Articular chondrocyte of knee joint (primary cell): ENCODE results near the gene NTF4. TPM values are rescaled to one million over a fixed set of nuclear protein-coding genes. Genes with fewer than 3 reads are reported as not detected.

Experiments
- small RNA-seq: library from RNA; depleted of rRNA; stranded (forward); fragments of <200 nt; gene quantifications from one replicate; pipeline ENCODE3, GENCODE V24; 2012
- total RNA-seq: library from RNA; depleted of rRNA; stranded (reverse); fragments of >200 nt; gene quantifications from 2 replicates; pipeline ENCODE4 v1.2.3, GENCODE V29; 2012

Gene NTF4, protein sequence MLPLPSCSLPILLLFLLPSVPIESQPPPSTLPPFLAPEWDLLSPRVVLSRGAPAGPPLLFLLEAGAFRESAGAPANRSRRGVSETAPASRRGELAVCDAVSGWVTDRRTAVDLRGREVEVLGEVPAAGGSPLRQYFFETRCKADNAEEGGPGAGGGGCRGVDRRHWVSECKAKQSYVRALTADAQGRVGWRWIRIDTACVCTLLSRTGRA
- total RNA-seq = not detected in 2 replicates

DNA sequence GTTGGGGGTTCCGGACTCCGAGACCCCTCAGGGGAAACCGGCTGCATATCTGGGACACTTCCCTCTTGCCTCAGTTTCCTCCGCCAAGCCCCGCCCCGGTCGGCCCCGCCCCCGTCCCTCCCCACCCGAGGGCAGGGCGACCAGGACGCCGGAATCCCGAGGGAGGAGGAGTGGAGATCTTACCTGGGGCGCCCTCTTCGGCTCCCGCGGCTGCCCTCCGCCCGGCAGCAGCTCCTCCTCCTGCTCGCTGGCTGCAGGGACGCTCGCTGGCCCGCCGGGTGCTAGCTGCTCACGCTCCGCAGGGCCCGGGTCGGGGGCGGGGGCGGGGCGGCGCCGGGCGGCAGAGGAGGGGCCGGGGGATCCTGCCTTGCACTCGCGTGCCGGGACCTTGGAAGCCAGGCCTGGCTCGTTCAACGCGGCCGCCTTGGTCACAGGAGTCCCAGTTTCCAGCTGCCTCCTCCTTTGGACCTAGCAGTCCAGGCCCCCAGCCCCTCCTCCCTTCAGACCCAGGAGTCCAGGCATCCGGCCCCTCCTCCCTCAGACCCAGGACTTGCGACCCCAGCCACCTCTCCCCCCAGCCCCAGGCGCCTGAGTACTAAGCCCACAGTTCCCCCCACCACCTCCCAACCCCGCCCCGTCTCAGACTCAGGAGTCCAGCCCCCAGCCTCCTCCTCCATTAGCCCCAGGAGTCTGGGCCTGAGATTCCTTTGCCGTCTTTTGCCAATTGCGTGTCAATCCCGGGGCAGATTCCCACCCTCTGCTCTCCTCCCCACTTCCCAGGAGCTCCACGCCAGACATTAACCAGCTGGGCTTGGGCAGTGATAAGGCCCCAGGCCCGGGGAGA lies at the start of gene NTF4:
NTF4 (minus strand) TSS at position 51 of the 844 bp plus-strand sequence. CDS start 2,821 bp downstream, outside the sequence.

DNA sequence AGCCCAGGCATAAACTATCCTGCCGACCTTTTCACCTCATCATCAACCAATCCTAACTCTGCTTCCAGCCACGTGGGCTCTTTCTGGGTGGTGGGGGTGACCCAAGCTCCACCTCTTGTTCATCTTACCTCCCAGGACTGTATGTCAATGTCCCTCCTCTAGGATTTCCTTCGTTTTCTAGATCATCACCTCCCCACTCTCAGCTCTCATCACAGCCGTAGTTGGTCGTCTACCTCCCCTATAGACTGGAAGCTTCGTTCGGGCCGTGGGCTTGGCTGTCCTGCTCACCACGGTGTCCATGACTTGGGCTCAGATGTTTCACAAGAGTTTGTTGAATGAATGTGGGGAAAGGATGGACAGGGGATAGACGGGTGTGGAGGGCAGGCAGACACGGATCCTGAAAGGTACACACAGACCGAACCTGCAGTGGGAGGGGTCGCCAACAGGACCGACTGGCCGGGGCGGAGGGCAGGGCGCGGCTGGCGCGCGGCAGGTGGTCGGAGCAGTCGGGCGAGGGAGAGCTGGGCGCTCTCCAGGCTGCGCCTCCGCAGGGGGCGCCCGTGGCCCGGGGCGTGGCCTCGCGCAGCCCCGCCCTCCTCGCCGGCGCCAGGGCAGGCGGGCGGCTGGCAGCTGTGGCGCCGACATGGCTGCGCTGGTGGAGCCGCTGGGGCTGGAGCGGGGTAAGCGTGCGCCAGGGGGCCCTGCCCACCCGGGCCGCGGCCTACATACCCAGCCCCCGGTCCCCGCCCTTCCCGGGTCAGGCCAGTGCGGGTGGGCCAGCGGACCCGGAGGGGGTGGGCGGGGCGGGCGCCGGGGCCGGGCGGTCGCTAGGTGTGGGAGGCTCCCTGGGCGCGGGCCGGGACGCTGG lies 49.4 kb upstream of the NTF4 start, which contains the start of gene LIN7B:
LIN7B (plus strand) TSS at position 609 of the 868 bp plus-strand sequence; CDS start at position 644, 35 bp downstream.

DNA sequence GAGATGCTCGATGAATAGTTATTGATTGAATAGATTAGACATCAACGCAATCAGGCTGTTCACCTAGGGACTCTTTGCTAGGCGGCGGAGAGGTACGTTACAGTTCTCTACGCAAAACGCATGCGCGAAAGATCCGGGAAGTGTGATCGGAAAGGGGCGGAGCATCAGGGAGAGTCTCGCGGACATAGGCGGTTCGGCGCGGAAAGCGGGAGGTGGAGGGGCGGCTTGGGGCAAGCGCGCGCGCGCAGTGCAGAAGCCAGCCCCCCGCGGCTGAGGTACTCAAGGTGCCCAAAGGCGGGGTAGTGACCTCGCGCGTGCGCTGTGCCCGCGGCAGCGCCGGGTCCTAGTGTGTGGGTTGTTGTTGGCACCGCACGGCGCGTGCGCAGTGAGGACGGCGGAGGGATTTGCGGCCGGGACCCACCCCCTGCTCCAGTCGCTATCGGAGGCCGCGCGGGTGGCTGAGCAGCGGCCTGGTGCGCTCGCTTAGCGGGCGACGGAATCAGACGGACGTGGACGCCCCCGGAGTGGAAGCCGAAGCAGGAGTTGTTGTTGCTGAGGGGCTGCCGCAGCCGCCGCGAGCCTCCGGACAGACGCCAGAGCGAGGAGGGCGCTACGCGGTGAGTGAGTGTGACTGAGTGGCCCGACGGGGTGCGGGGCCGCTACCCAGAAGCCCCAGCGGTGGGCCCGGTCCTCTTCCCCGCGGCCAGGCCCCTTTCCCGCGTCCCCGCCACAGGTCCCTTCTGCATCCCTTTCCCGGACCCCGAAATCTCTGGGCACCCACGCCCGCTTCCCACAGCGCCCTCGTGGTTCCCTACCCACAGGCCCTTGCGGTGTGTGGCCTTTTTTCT lies 20.6 kb upstream of the NTF4 start, which contains the start of gene SNRNP70:
SNRNP70 (plus strand) TSS at position 432 of the 848 bp plus-strand sequence. CDS start 964 bp downstream, outside the sequence.

DNA sequence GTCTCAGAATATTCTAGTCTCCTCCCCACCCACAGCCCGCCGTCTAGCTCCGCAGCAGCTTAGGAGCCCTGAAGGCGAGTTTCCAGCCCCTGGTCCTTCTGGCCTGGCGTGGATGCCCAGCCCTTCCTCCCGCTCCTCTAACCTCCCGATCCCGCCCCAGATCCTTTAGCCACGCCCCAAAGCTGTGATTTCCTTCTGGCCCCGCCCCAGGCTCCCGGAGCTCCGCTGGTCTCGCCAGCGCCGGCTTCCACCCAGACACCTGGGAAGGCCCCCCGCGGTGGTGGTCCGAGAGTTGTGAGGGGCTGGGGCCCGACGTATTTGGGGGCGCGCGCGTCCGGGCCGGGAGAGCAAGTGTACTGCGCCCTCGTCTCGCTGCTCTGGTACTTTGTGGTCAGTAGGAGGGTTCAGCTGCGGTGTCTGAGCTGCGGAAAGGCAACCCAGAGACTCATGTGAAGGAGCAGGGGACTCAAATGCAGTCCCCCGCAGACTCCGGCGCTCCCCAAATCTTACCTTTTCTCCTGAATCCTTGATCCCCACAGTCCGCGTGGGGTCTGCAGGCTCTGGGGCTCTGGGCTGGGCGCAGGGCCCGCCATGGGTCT lies 6.9 kb downstream of the NTF4 start, which contains the start of gene CGB7:
CGB7 (minus strand) TSS at position 114 of the 599 bp plus-strand sequence. CDS start 2,374 bp downstream, outside the sequence.

DNA sequence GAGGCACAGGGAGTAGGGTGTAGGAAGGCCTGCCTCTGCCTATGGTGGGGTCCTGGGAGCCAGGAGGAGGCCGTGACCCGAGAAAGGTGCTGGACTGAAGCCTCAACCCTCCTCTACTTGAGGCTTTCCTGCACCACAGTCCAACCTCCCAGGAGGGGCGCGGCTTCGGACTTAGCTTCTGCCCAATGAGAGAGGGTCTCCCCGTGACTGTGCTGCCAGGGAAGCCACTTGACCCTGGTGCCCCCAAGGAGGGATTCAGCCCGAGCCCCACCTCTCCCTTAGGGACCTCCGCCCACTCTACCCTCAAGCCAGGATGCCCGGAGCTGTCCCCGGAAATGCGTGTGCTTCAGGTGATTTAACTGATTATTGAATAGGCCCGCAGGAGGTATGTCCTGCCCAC lies 15.6 kb downstream of the NTF4 start, which contains the start of gene CGB8:
CGB8 (minus strand) TSS at position 101 of the 400 bp plus-strand sequence. CDS start 372 bp downstream, outside the sequence.

DNA sequence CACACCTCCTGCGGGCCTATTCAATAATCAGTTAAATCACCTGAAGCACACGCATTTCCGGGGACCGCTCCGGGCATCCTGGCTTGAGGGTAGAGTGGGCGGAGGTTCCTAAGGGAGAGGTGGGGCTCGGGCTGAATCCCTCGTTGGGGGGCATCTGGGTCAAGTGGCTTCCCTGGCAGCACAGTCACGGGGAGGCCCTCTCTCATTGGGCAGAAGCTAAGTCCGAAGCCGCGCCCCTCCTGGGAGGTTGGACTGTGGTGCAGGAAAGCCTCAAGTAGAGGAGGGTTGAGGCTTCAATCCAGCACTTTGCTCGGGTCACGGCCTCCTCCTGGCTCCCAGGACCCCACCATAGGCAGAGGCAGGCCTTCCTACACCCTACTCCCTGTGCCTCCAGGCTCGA lies 21.1 kb downstream of the NTF4 start, which contains the start of gene CGB5:
CGB5 (plus strand) TSS at position 301 of the 400 bp plus-strand sequence. CDS start 362 bp downstream, outside the sequence.

DNA sequence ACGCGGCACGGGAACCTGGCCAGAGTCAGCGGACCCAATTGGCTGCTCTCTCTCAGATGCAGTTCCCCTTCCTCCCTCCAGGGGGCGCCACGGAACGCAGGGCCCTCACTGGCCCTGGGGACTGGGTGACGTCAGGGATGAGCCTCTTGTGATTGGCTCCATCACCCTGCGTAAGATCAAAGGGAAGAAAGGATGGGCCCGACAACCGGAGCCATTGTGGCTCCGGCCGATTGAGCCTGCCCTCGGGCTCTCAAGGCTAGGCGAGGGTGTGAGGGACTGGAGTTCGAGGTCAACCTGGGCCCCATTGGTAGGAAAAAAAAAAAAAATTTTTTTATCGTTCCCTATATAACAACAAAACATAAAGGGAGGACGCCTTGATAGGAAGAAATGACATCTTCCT lies 27.8 kb downstream of the NTF4 start, which contains the start of gene CGB1:
CGB1 (minus strand) TSS at position 81 of the 400 bp plus-strand sequence. CDS start 184 bp downstream, outside the sequence.

DNA sequence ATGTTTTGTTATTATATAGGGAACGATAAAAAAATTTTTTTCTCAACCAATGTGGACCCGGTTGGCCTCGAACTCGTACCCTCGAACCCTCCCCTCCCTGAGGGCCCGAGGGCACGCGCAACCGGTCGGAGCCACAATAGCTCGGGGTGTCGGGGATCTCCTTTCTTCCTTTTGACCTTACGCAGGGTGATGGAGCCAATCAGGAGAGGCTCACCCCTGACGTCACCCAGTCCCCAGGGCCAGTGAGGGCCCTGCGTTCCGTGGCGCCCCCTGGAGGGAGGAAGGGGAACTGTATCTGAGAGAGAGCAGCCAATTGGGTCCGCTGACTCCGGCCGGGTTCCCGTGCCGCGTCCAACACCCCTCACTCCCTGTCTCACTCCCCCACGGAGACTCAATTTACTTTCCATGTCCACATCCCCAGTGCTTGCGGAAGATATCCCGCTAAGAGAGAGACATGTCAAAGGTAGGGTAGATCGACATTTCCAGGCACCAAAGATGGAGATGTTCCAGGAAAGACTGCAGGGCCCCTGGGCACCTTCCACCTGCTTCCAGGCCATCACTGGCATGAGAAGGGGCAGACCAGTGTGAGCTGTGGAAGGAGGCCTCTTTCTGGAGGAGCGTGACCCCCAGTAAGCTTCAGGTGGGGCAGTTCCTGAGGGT lies 32.8 kb downstream of the NTF4 start, which contains the start of gene CGB2:
CGB2 (plus strand) TSS at position 249 of the 660 bp plus-strand sequence; CDS start at position 455, 206 bp downstream.

DNA sequence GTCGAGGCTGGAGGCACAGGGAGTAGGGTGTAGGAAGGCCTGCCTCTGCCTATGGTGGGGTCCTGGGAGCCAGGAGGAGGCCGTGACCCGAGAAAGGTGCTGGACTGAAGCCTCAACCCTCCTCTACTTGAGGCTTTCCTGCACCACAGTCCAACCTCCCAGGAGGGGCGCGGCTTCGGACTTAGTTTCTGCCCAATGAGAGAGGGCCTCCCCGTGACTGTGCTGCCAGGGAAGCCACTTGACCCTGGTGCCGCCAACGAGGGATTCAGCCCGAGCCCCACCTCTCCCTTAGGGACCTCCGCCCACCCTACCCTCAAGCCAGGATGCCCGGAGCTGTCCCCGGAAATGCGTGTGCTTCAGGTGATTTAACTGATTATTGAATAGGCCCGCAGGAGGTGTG lies 40.4 kb downstream of the NTF4 start, which contains the start of gene CGB3:
CGB3 (minus strand) TSS at position 101 of the 400 bp plus-strand sequence. CDS start 362 bp downstream, outside the sequence.

DNA sequence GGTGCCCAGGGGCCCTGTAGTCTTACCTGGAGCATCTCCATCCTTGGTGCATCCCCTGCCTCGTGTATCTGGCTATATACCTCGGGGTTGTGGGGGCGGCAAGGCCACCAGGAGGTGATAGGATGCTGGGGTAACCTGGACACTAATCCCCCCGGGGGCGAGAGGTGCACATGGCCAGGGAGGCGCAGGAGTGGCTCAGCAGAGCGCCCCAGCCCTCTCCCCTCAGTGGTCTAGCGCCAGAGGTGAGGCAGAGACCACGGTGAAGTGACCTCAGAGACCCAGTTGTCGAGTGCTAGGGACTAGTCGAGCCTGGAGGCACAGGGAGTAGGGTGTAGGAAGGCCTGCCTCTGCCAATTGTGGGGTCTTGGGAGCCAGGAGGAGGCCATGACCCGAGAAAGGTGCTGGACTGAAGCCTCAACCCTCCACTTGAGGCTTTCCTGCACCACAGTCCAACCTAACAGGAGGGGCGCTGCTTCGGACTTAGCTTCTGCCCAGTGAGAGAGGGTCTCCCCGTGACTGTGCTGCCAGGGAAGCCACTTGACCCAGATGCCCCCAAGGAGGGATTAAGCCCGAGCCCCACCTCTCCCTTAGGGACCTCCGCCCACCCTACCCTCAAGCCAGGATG lies 47.5 kb downstream of the NTF4 start, which contains the start of gene LHB:
LHB (minus strand) TSS at position 51 of the 625 bp plus-strand sequence; CDS start at position 41, 10 bp downstream.

Small RNA genes within 50 kb of the gene (small RNA-seq; reads per million reads assigned to genes)
- not detected for gene RN7SL708P

Other genes starting within 250 kb of the NTF4 start
- gene HSD17B14, start 228.3 kb downstream of the NTF4 start, total RNA-seq = 2.2 and 6.8 TPM in 2 replicates
- 23.1 and 31.3 TPM in 2 replicates for gene PLEKHA4, start 196.2 kb downstream of the NTF4 start, total RNA-seq
- 59.2 and 70.2 TPM in 2 replicates for gene PPP1R15A, start 192.4 kb downstream of the NTF4 start, total RNA-seq
- 0.11 TPM in 1 of 2 replicates, not detected in the other for gene TULP2, start 166.1 kb downstream of the NTF4 start, total RNA-seq
- 258 and 269 TPM in 2 replicates for gene NUCB1, start 164.5 kb downstream of the NTF4 start, total RNA-seq
- 0.13 and 0.32 TPM in 2 replicates for gene DHDH, start 131.1 kb downstream of the NTF4 start, total RNA-seq
- 34.5 and 37.1 TPM in 2 replicates for gene BAX, start 109.9 kb downstream of the NTF4 start, total RNA-seq
- 3,310 and 5,078 TPM in 2 replicates for gene FTL, start 99.5 kb downstream of the NTF4 start, total RNA-seq
- 37.5 and 61.8 TPM in 2 replicates for gene GYS1, start 71.5 kb downstream of the NTF4 start, total RNA-seq
- 121 and 122 TPM in 2 replicates for gene RUVBL2, start 70.9 kb downstream of the NTF4 start, total RNA-seq
- not detected in 2 replicates for gene LHB, start 47.7 kb downstream of the NTF4 start, total RNA-seq
- gene CGB3, start 40.5 kb downstream of the NTF4 start, total RNA-seq = not detected in 2 replicates
- gene CGB2, start 32.9 kb downstream of the NTF4 start, total RNA-seq = not detected in 2 replicates
- not detected in 2 replicates for gene CGB1, start 27.9 kb downstream of the NTF4 start, total RNA-seq
- not detected in 2 replicates for gene CGB5, start 21.0 kb downstream of the NTF4 start, total RNA-seq
- not detected in 2 replicates for gene CGB8, start 15.7 kb downstream of the NTF4 start, total RNA-seq
- 0.13 and 0.32 TPM in 2 replicates for gene CGB7, start 7.1 kb downstream of the NTF4 start, total RNA-seq
- gene KCNA7, start 7.9 kb upstream of the NTF4 start, total RNA-seq = not detected in 2 replicates
- 85.6 and 88.4 TPM in 2 replicates for gene SNRNP70, start 20.6 kb upstream of the NTF4 start, total RNA-seq
- 2.8 and 3.7 TPM in 2 replicates for gene LIN7B, start 49.6 kb upstream of the NTF4 start, total RNA-seq
- 0.26 and 0.65 TPM in 2 replicates for gene C19orf73, start 54.3 kb upstream of the NTF4 start, total RNA-seq
- gene PPFIA3, start 54.7 kb upstream of the NTF4 start, total RNA-seq = 0.91 and 1.4 TPM in 2 replicates
- not detected in 2 replicates for gene HRC, start 90.6 kb upstream of the NTF4 start, total RNA-seq
- gene TRPM4, start 93.0 kb upstream of the NTF4 start, total RNA-seq = 13.4 and 17.0 TPM in 2 replicates